HG03108 (cell line): ENCODE results near the gene SEBOX.

ENCODE experiments used
- ATAC-seq: cut with Tn5 transposase; IDR thresholded peaks from one replicate; pipeline ENCODE4 v1.9.1; 2021; ENCODE audit warnings: moderate library complexity; ENCODE audit not compliant: unreplicated experiment

The SEBOX gene

GRCh38 chr17:28394337-28395116 is 29.5 kb upstream of the SEBOX start:
- ATAC-seq = no peak

GRCh38 chr17:28392491-28392890 is 27.5 kb upstream of the SEBOX start:
- no peak for ATAC-seq

GRCh38 chr17:28391401-28391800 is 26.4 kb upstream of the SEBOX start:
- ATAC-seq = no peak

GRCh38 chr17:28390984-28391383 is 26.0 kb upstream of the SEBOX start:
- ATAC-seq = no peak

GRCh38 chr17:28390563-28390962 is 25.6 kb upstream of the SEBOX start:
- ATAC-seq = no peak

GRCh38 chr17:28390141-28390540 is 25.1 kb upstream of the SEBOX start:
- no peak for ATAC-seq

GRCh38 chr17:28388106-28388505 is 23.1 kb upstream of the SEBOX start:
- no peak for ATAC-seq

GRCh38 chr17:28386391-28386790 is 21.4 kb upstream of the SEBOX start:
- ATAC-seq = no peak

GRCh38 chr17:28385406-28385805 is 20.4 kb upstream of the SEBOX start:
- no peak for ATAC-seq

- ATAC-seq = no peak
These were observed 20.0 kb upstream of the SEBOX start for GRCh38 chr17:28385037-28385400.

GRCh38 chr17:28384281-28385036 is 19.5 kb upstream of the SEBOX start:
- ATAC-seq = no peak

- no peak for ATAC-seq
These were observed 16.3 kb upstream of the SEBOX start for GRCh38 chr17:28381141-28381825.

- ATAC-seq = no peak
These were observed 15.1 kb upstream of the SEBOX start for GRCh38 chr17:28379814-28380801.

GRCh38 chr17:28372945-28373274 is 7.9 kb upstream of the SEBOX start:
- no peak for ATAC-seq

GRCh38 chr17:28372203-28372944 is 7.4 kb upstream of the SEBOX start:
- peak; percentile 16 for ATAC-seq

- ATAC-seq = peak; percentile 68
These were observed 6.5 kb upstream of the SEBOX start, which contains the start of gene SARM1 for GRCh38 chr17:28371245-28372202. SARM1 (plus strand) TSS chr17:28371694; CDS start chr17:28372033, 339 bp downstream.

- no peak for ATAC-seq
These were observed 5.7 kb upstream of the SEBOX start for GRCh38 chr17:28370744-28371103.

- no peak for ATAC-seq
These were observed 5.2 kb upstream of the SEBOX start, which contains the start of gene VTN for GRCh38 chr17:28370035-28370743. VTN (minus strand) TSS chr17:28370307; CDS start chr17:28370203, 104 bp downstream.
